ENCODE data around the gene E4F1. TPM values are rescaled to one million over a fixed set of nuclear protein-coding genes. Genes with fewer than 3 reads are reported as not detected.
A peak's percentile ranks its signal among the peaks of the same experiment; 100 is the strongest.

E4F1 gene
- total and polyA plus RNA-seq, 10 of the 15 experiments (the other 5 are each of a cell fraction or from before 2014, with no cell fraction given) = 0.23 to 36.5 (median 14.5) TPM

- H3K4me3 ChIP-seq = no peak overlapping the region
- no peaks in the 10 kb centered on the region for H3K27me3 ChIP-seq (replicated peaks in 1 of 2; ENCODE audit: control insufficient read depth in 2 of 2, insufficient read depth in 2 of 2, low read length in 1 of 2)
- H3K9me3 ChIP-seq (replicated peaks; ENCODE audit: control insufficient read depth, insufficient read depth, low read length) = no peaks in the 10 kb centered on the region
- peaks cover 0 to 22% of the 10 kb centered on the region in 2 experiments; a peak in 3 of 4 replicates for H3K36me3 ChIP-seq (ENCODE audit: control insufficient read depth in 2 of 2, insufficient read depth in 2 of 2, low read length in 1 of 2)
- FAIRE-seq (no peak), DNase-seq (ENCODE audit: low read depth, low spot score) (no peak), ATAC-seq (peak; percentile 10)
- no peaks in the 10 kb centered on the region for H4K20me1 ChIP-seq (ENCODE audit: control insufficient read depth, insufficient read depth)
- ChIA-PET CTCF (no interaction called here), RAD21 (ENCODE audit: unreplicated experiment) (no interaction called here), SMC1A (ENCODE audit: uncharacterized antibody, unreplicated experiment) (interaction anchor here (0.5 kb wide), 1 partner anchor 9 kb away, joined by 3 read pairs; no protein-coding TSS in a partner anchor), POLR2A (interaction anchor here (0.8 kb wide), 1 partner anchor 24 kb away, joined by 3 read pairs; the partner anchor contains the start of gene PGP)
- BruUV-seq (replicated peaks) = no TSS peak
- H2AFZ ChIP-seq (ENCODE audit: control insufficient read depth, low read depth, low read length) = no peak overlapping the region
- H3K79me2 ChIP-seq (ENCODE audit: control insufficient read depth, insufficient read depth, low read length) = no peaks in the 10 kb centered on the region
- TF ChIP-seq POLR2A (IDR thresholded peaks at IDR 0.05; ENCODE audit: low read depth, low read length) (peak; percentile 38), IKZF1 (conservative IDR thresholded peaks at IDR 0.05) (no peak)
- no peak overlapping the region for H3K27ac ChIP-seq (ENCODE audit: control insufficient read depth, insufficient read depth)
- intact Hi-C loops (cut with micrococcal nuclease; ENCODE audit: unreplicated experiment) = no loop called here
- no peaks in the 10 kb centered on the region for H3K4me1 ChIP-seq (ENCODE audit: control insufficient read depth, insufficient read depth, low read length)
- 72% methylated on average over 17 of the region's 18 CpGs for WGBS (ENCODE audit: insufficient coverage, insufficient replicate concordance, low lambda C conversion rate, missing lambda C conversion rate)
- in situ Hi-C loops (cut with MboI) = no loop called here
- no peak overlapping the region for H3K9ac ChIP-seq (ENCODE audit: control insufficient read depth, insufficient read depth, low read length)
- H3K4me2 ChIP-seq (ENCODE audit: control insufficient read depth, insufficient read depth) = no peak overlapping the region
Measured at GRCh38 chr16:2238150-2238837, 14.9 kb downstream of the E4F1 start.

GRCh38 chr16:2238838-2239675 is 15.7 kb downstream of the E4F1 start:
- Histone ChIP-seq H3K9me3 (replicated peaks; ENCODE audit: control insufficient read depth, insufficient read depth, low read length) (no peaks in the 10 kb centered on the region), H3K36me3 (ENCODE audit: control insufficient read depth in 2 of 2, insufficient read depth in 2 of 2, low read length in 1 of 2) (peaks cover 0 to 21% of the 10 kb centered on the region in 2 experiments; a peak in 3 of 4 replicates), H3K27ac (ENCODE audit: control insufficient read depth, insufficient read depth) (no peak overlapping the region), H3K79me2 (ENCODE audit: control insufficient read depth, insufficient read depth, low read length) (no peaks in the 10 kb centered on the region), H3K4me3 (no peak overlapping the region), H2AFZ (ENCODE audit: control insufficient read depth, low read depth, low read length) (no peak overlapping the region), H4K20me1 (ENCODE audit: control insufficient read depth, insufficient read depth) (no peaks in the 10 kb centered on the region), H3K4me1 (ENCODE audit: control insufficient read depth, insufficient read depth, low read length) (no peaks in the 10 kb centered on the region), H3K9ac (ENCODE audit: control insufficient read depth, insufficient read depth, low read length) (no peak overlapping the region), H3K27me3 (replicated peaks in 1 of 2; ENCODE audit: control insufficient read depth in 2 of 2, insufficient read depth in 2 of 2, low read length in 1 of 2) (no peaks in the 10 kb centered on the region), H3K4me2 (ENCODE audit: control insufficient read depth, insufficient read depth) (no peak overlapping the region)
- intact Hi-C loops (cut with micrococcal nuclease; ENCODE audit: unreplicated experiment) = no loop called here
- SMC1A ChIA-PET (ENCODE audit: uncharacterized antibody, unreplicated experiment) = interaction anchor here (0.5 kb wide), 1 partner anchor 8 kb away, joined by 3 read pairs; no protein-coding TSS in a partner anchor
- CTCF ChIA-PET = no interaction called here
- DNase-seq (ENCODE audit: low read depth, low spot score) = no peak
- RAD21 ChIA-PET (ENCODE audit: unreplicated experiment) = no interaction called here
- peak; percentile 10 for ATAC-seq
- no peak for FAIRE-seq
- no TSS peak for BruUV-seq (replicated peaks)
- in situ Hi-C loops (cut with MboI) = no loop called here
- WGBS (ENCODE audit: insufficient coverage, insufficient replicate concordance, low lambda C conversion rate, missing lambda C conversion rate) = 67% methylated on average over 13 of the region's 15 CpGs
- POLR2A ChIA-PET = interaction anchor here (0.8 kb wide), 1 partner anchor 25 kb away, joined by 3 read pairs; the partner anchor contains the start of gene PGP
- TF ChIP-seq MTA2 (IDR thresholded peaks at IDR 0.05; ENCODE audit: low read depth) (no peak), POU2F2 (IDR thresholded peaks at IDR 0.05; ENCODE audit: borderline replicate concordance, low read depth, low read length) (no peak), NKRF (conservative IDR thresholded peaks at IDR 0.05) (no peak), RELA (IDR thresholded peaks at IDR 0.05; ENCODE audit: borderline replicate concordance, partially characterized antibody) (no peak), NR2F1 (conservative IDR thresholded peaks at IDR 0.05) (no peak), ZSCAN29 (IDR thresholded peaks at IDR 0.05) (no peak), CTCF (IDR thresholded peaks at IDR 0.05 in 2 of 3, conservative IDR thresholded peaks at IDR 0.05 in 1 of 3; ENCODE audit: control insufficient read depth in 2 of 3, extremely low read depth in 1 of 3, insufficient read depth in 1 of 3, low read depth in 3 of 3, low read length in 3 of 3) (no peak), CHD2 (IDR thresholded peaks at IDR 0.05; ENCODE audit: borderline replicate concordance, low read depth, low read length) (no peak)
